GM12878 (cell line): ENCODE results near the gene BRME1. TPM values are rescaled to one million over a fixed set of nuclear protein-coding genes. Genes with fewer than 3 reads are reported as not detected.

Experiments
- CBX5 ChIP-seq: sonication (generic); IDR thresholded peaks from 2 replicates; pipeline ENCODE4 v1.6.1; 2016; ENCODE audit warnings: low read depth, moderate library complexity, mild to moderate bottlenecking, inconsistent platforms
- DPF2 ChIP-seq: fragments of 450-650 bp; IDR thresholded peaks from 2 replicates; pipeline ENCODE4 v1.6.1; 2017; ENCODE audit warnings: mild to moderate bottlenecking
- ETV6 ChIP-seq, 2 experiments: fragments of 450-650 bp in 1 of 2; IDR thresholded peaks in 1 of 2; conservative IDR thresholded peaks in 1 of 2; 2 replicates each; pipeline ENCODE4 v1.6.1; 2014; ENCODE audit warnings: antibody characterized with exemption in 1 of 2, borderline replicate concordance in 1 of 2, low read depth in 1 of 2, mild to moderate bottlenecking in 1 of 2, moderate library complexity in 1 of 2
- IKZF1 ChIP-seq: fragments of 450-650 bp; conservative IDR thresholded peaks from 2 replicates; pipeline ENCODE4 v1.6.1; 2017; ENCODE audit warnings: antibody characterized with exemption, mild to moderate bottlenecking
- NBN ChIP-seq: fragments of 450-650 bp; IDR thresholded peaks from 2 replicates; pipeline ENCODE4 v1.6.1; 2016
- RCOR1 ChIP-seq: conservative IDR thresholded peaks from 2 replicates; pipeline ENCODE4 v1.6.1; 2012; ENCODE audit warnings: low read depth, low read length, improper control_type of control experiment
- REST ChIP-seq: IDR thresholded peaks from 2 replicates; pipeline ENCODE4 v1.6.1; 2012; ENCODE audit warnings: mild to moderate bottlenecking, low read depth, low read length
- SMAD5 ChIP-seq: IDR thresholded peaks from 2 replicates; pipeline ENCODE4 v1.6.1; 2016; ENCODE audit warnings: antibody characterized with exemption, low read depth
- polyA plus RNA-seq, 11 experiments: library from polyadenylated mRNA; depleted of rRNA in 4 of 11; unstranded in 6 of 11; stranded (reverse) in 5 of 11; fragments of >200 nt; fragmentation: Nextera tagmentation in 4 of 11; fragmentation: Illumina TruSeq in 1 of 11; extraction: Ambion mirVana in 4 of 11; extraction: Trizol in 1 of 11; gene quantifications; 1 replicate in 1 of 11; 2 replicates in 10 of 11; pipeline versions ENCODE4 v1.2.1 to v1.2.3, GENCODE V29; 2011 to 2016; ENCODE audit warnings: inconsistent platforms in 2 of 11, missing spikeins in 2 of 11, low read depth in 1 of 11
- total RNA-seq, 4 experiments: library from RNA; depleted of rRNA in 3 of 4; stranded (reverse); fragments of >200 nt in 3 of 4; fragmentation: Illumina TruSeq in 1 of 4; extraction: Trizol in 1 of 4; gene quantifications; 2 replicates each; pipeline versions ENCODE4 v1.2.1 to v1.2.3, GENCODE V29; 2013 to 2021
- TF ChIP-seq, protein P1 (sequence below): IDR thresholded peaks from 2 replicates; pipeline ENCODE4 v1.6.1; 2012; ENCODE audit warnings: low read depth, low read length, improper control_type of control experiment
- TF ChIP-seq, protein P2 (sequence below): fragments of 450-650 bp; IDR thresholded peaks from 2 replicates; pipeline ENCODE4 v1.6.1; 2016; ENCODE audit warnings: mild to moderate bottlenecking

The BRME1 gene
- total and polyA plus RNA-seq, 10 of the 15 experiments (the other 5 are each of a cell fraction or from before 2014, with no cell fraction given) = 0.07 to 2.2 (median 1.1) TPM; not detected in 1

DNA sequence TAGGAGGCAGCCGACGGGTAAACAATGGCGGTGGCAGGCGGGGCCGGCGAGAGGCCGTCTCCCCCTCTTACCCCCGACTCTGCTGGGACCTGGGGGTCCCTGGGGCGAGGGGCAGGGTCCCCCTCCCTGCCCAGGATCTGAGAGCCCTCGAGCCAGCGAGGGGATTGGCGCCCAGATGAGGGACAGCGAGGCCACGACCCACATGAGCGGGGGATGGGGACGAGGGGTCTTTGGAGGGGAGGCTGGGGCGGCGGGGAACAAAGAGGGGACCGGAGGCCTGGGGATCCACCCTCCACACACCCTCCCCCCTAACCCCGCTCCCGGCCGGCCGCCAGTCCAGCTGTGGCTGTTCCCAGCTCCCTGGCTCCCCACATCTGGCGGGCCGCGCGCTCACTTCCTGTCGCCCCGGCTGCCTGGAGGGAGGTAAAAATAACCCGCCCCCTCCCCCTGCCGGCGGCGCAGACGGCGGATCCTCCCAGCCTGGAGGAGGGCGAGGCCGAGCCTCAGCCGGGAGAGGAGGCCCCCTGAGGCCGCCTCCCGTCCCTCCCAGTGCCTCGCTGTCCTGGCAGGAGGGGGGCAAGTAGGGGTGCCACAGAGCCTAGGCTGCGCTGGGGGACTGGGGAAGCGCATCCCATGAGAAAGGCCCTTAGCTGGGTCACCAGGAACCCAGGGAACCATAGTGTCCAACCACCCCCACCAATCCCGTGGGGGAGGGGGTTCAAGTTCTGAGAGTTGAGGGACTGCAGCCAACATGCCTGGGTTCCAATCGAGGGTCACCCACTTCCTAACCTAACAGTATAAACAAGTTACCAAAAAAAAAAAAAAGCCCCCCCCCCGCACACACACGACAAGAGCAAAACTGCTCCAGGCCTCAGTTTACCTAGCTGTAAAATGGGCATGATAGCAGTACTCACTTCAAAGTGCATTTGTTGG is 58.2 kb downstream of the BRME1 start (continued):
- TF ChIP-seq, protein P1, sequence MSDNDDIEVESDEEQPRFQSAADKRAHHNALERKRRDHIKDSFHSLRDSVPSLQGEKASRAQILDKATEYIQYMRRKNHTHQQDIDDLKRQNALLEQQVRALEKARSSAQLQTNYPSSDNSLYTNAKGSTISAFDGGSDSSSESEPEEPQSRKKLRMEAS = peak; percentile 11; the same call in 1 of the 2 replicates
- peak; percentile 96 for TF ChIP-seq IKZF1
- no peak for TF ChIP-seq NBN
- TF ChIP-seq SMAD5 = 0 out of 2 replicates have a peak, but pooled peaks have one; percentile 24
- TF ChIP-seq CBX5 = no peak
- TF ChIP-seq REST = peak; percentile 3; the same call in 1 of the 2 replicates
- no peak; the same call in 1 of the 2 replicates for TF ChIP-seq RCOR1
- peak; percentile 6; the same call in 1 of the 2 replicates for TF ChIP-seq DPF2
- TF ChIP-seq ETV6 (conservative IDR thresholded peaks at IDR 0.05 in 1 of 2, IDR thresholded peaks at IDR 0.05 in 1 of 2; ENCODE audit: borderline replicate concordance in 1 of 2, low read depth in 1 of 2) = no peak
- TF ChIP-seq, protein P2, sequence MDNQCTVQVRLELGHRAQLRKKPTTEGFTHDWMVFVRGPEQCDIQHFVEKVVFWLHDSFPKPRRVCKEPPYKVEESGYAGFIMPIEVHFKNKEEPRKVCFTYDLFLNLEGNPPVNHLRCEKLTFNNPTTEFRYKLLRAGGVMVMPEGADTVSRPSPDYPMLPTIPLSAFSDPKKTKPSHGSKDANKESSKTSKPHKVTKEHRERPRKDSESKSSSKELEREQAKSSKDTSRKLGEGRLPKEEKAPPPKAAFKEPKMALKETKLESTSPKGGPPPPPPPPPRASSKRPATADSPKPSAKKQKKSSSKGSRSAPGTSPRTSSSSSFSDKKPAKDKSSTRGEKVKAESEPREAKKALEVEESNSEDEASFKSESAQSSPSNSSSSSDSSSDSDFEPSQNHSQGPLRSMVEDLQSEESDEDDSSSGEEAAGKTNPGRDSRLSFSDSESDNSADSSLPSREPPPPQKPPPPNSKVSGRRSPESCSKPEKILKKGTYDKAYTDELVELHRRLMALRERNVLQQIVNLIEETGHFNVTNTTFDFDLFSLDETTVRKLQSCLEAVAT = peak; percentile 51; the same call in 1 of the 2 replicates
- TF ChIP-seq, all 136 proteins: peak for 22
